ENCODE results near the gene MICAL1.

GRCh38 chr6:109447878-109448555 is 7.6 kb downstream of the MICAL1 start:
- no peak for TF ChIP-seq EZH2 (IDR thresholded peaks at IDR 0.05)
- no peak; the same call in 1 of the 2 replicates for TF ChIP-seq POLR2AphosphoS5 (IDR thresholded peaks at IDR 0.05; ENCODE audit: borderline replicate concordance, low read depth, low read length)
- TF ChIP-seq FOXP2 (optimal IDR thresholded peaks at IDR 0.05; ENCODE audit: control extremely low read depth, extremely low read length, insufficient read depth) = no peak
